HCT116 (cell line): ENCODE data around the gene ELP5.

Experiments used
- POLR2A ChIP-seq: IDR thresholded peaks from 2 replicates; pipeline ENCODE4 v1.7.0; 2011; ENCODE audit warnings: borderline replicate concordance; ENCODE audit not compliant: insufficient read depth, insufficient read length; ENCODE audit errors: extremely low read depth
- POLR2AphosphoS5 ChIP-seq: IDR thresholded peaks from 2 replicates; pipeline ENCODE4 v1.6.1; 2011; ENCODE audit warnings: mild to moderate bottlenecking, low read depth, low read length, moderate library complexity
- TF ChIP-seq, protein P1 (sequence below): IDR thresholded peaks from 2 replicates; pipeline ENCODE4 v1.6.1; 2012
- TF ChIP-seq, protein P2 (sequence below): IDR thresholded peaks from 2 replicates; pipeline ENCODE4 v1.6.1; 2011; ENCODE audit warnings: mild to moderate bottlenecking, low read length, moderate library complexity; ENCODE audit not compliant: insufficient replicate concordance; ENCODE audit errors: extremely low read depth

DNA sequence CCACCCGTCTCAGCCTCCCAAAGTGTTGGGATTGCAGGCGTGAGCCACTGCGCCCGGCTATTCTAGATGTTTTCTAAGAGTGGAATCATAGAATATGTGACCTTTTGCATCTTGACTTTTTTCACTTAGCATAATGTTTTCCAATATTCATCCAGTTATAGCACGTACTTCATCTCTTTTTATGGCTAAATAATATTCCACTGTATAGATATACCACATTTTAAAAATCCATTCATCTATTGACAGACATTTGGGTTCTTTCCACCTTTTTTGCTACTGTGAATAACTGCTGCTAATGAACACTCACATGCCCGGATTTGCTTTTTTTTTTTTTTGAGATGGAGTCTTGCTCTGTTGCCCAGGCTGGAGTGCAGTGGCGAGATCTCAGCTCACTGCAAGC, 52.2 kb downstream of the ELP5 start:
- TF ChIP-seq POLR2A (no peak), POLR2AphosphoS5 (no peak)
- TF ChIP-seq, protein P1, sequence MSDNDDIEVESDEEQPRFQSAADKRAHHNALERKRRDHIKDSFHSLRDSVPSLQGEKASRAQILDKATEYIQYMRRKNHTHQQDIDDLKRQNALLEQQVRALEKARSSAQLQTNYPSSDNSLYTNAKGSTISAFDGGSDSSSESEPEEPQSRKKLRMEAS, result no peak
- TF ChIP-seq, protein P2, sequence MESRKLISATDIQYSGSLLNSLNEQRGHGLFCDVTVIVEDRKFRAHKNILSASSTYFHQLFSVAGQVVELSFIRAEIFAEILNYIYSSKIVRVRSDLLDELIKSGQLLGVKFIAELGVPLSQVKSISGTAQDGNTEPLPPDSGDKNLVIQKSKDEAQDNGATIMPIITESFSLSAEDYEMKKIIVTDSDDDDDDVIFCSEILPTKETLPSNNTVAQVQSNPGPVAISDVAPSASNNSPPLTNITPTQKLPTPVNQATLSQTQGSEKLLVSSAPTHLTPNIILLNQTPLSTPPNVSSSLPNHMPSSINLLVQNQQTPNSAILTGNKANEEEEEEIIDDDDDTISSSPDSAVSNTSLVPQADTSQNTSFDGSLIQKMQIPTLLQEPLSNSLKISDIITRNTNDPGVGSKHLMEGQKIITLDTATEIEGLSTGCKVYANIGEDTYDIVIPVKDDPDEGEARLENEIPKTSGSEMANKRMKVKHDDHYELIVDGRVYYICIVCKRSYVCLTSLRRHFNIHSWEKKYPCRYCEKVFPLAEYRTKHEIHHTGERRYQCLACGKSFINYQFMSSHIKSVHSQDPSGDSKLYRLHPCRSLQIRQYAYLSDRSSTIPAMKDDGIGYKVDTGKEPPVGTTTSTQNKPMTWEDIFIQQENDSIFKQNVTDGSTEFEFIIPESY, result no peak
